HL-60/S4 (cell line): Measurements from ENCODE around the gene CYTL1.
"Not testable (repeated sequence)": the region's sequence is repeated elsewhere in the genome, so short reads cannot be mapped to it uniquely, and the experiment has no call there.

Experiments used
- in situ Hi-C: fragments of 300-500 bp; cut with MboI; formaldehyde crosslinking; loops from 2 replicates; pipeline ENCODE4 v1.14.3; 2022; ENCODE audit warnings: low sequenced_read_pairs

The CYTL1 gene

DNA sequence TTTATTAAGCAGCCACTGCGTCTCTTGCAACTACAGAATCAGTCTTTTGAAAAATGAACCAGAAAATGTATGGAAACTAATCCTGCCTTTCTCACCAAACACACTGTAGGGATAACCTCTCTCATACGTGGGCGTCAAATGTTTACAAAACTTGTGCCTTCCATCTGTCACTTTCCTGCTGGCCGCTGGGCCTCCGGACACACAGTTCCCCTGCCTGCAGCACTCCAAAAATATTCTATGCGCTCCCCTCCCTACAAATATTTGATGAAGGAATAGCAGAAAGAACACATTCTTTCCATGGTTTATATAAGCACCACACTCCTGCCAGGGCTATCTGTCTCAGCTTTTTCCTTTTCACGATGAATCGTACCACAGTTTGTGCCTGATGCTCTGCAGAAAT, 14.9 kb upstream of the CYTL1 start:
- in situ Hi-C loops, result no loop called here

DNA sequence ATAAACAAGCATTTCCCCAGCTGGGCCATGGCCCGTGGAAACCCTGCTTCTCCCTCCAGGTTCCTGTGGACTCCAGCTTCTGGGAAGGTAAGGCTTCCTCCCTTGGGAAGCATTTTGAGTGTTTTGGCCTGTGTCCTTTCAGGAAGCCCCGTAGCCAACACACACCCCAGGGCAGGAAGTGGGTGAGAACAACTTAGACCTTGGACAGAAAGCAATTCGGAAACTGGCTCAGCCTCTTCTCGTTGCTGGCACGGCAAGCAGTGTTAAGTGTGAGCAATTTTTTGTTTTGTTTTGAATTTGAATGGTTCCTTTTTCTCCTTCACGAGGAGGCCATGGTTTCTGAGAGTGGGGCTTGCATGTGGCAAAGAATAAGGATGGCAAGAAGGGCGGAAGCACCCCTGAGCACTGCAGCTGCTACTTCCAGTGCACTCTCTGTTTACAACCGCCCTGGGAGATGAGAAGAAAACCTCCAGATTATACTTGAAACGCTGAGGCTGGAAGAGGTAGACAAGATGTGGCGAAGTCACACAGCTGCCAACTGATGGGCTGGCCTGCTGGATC, 14.1 kb upstream of the CYTL1 start:
- in situ Hi-C loops, result no loop called here

DNA sequence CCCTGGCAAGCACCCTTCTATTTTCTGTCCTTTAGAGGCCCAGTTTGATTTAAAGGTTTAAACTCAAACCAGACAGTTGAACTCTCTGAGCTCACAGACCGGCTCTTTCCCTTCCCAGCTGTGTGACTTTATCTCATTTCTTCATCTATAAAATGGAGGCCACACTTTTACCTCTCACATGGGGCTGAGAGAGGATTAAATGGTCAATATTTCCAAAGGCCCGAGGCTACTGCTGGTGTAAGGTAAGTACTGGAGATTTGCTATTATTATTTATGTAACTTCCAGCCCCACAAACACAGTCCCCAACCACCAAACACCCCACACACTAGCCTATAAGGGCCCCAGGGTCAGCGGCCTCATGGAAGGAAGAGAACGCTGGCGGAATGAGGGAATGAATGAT, 13.6 kb upstream of the CYTL1 start:
- in situ Hi-C loops, result no loop called here

DNA sequence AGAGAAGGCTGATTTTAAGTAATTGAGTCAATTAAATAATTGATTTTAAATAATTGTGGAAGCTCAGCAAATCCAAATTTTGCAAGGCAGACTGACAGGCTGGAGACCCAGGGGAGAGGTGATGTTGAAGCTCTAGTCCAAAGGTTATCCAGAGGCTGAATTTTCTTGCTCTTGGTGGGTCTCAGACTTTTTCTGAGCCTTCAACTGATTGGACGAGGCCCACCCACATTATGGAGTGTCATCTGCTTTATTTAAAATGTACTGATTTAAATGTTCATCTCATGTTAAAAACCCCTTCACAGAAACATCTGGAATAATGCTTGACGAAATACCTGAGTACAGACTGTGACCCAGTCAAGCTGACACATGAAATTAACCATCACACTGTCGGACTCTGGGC, 11.7 kb upstream of the CYTL1 start:
- in situ Hi-C loops, result no loop called here

DNA sequence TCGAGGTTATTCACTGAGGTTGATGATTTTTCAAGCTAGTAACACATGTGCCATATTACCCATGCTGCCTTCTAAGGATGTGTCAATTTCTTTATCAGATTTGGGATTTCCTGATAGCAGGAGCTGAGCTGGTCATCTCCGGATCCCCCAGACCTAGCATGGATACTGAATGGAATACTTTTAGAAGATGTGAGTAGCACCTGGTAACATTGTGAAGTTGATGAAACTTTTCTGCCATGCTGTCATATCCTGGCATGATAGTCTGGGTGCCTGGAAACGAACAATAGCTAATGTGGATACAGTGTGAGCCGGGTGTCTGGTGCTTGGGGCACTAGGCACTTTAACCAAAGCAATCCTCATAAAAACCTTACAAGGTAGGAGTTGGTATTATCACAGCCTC, 11.0 kb upstream of the CYTL1 start:
- in situ Hi-C loops, result no loop called here

DNA sequence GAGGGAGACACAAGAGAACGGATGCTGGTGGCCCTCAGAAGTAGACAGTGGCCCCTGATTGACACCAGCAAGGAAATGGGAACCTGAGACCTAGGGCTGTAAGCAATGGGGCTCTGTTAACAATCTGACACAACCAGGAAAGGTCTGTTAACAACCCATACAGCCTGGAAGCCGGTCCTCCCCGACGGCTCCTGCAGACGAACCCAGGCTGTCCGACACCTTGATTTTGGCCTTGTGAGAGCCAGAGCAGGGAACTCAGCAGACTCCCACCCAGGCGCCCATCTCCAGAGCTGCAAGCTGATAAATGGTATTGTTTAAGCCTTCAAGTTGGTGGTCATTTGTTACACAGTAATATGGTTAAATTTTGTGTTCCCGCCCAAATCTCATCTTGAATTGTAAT, 10.2 kb upstream of the CYTL1 start:
- in situ Hi-C loops, result no loop called here

DNA sequence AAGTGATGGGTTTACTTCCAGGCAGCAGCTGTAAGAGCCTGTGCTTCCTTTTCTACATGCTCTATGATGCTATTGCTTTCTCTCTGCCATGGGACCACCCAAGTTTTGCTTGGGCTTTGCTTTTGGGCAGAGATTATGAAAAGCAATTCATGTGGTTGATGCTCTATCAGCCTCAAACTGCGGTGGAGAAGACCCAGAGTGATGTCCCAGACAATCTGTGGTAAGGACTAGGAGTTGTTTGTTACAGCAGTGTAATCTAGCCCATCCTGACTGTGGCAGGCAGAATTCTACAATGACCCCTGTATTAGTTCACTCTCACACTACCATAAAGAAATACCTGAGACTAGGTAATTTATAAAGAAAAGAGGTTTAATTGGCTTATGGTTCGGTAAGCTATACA, 9.2 kb upstream of the CYTL1 start:
- in situ Hi-C loops, result no loop called here

DNA sequence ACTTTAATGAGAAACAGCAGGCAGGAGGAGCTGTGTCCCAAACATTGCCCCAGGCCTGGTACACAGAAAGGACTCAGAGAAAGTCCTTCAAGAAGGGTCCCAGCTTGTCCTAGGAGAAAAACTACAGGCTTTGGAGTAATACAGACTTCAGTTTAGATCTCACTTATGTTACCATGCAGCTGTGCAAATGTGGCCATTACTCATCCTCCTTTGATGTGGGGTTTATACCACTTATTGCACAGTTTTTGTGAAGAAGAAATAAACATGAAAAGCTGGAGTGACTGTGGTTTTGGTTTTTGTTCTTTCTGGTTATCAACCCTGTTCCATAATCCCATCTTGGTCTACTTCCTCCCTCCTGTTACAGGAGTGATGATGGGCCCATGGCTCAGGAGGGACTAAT, 8.1 kb upstream of the CYTL1 start:
- in situ Hi-C loops, result no loop called here

DNA sequence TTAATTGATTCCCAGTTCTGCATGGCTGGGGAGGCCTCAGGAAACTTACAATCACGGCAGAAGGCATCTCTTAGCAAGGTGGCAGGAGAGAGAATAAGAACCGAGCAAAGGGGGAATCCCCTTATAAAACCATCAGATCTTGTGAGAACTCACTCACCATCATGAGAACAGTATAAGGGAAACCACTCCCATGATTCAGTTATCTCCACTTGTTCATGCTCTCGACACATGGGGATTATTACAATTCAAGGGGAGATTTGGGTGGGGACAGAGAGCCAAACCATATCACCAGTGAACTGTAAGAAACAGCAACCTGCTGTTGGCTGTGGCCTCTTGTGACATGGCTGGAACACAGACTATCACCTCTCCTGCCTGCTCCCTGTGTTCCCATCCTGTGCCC, 7.1 kb upstream of the CYTL1 start:
- in situ Hi-C loops, result no loop called here

DNA sequence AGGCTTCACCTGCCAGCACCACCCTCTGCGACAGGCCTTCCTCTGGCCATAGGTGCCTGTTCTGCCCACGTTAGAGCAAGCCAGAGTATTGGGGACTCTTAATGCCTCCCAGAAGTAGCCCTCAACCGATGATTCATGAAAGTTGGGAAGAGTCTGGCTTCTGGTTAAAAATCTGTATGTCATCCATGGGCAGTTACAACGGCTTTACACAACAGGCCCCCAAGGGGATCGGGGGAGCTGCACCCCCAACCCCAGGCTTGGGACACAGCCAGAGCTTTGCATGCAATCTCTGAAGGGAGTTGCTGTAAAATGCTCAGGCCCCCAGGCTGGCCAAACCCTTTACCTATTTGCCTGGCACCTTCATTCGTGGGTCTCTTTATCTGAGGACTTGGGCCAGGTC, 5.4 kb upstream of the CYTL1 start:
- in situ Hi-C loops, result no loop called here

DNA sequence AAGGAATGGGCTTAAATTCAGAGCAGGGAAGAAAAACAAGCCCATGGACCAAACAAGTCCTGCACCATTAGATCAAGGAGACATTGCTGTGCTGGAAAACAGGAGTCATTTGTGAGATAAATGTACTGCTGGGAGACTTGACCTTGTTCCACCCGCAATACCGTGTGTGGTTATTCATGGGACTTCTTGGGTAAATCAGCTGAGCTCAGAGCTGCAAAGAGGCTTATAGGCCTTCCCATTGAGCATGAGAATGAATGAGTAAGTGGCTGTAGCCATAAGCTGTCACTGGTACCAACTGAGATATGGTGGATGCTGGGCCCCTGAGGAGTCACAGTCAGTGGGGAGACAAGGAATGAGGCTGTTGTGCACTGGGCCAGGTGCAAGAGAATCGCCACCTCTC, 2.3 kb upstream of the CYTL1 start:
- in situ Hi-C loops, result no loop called here

DNA sequence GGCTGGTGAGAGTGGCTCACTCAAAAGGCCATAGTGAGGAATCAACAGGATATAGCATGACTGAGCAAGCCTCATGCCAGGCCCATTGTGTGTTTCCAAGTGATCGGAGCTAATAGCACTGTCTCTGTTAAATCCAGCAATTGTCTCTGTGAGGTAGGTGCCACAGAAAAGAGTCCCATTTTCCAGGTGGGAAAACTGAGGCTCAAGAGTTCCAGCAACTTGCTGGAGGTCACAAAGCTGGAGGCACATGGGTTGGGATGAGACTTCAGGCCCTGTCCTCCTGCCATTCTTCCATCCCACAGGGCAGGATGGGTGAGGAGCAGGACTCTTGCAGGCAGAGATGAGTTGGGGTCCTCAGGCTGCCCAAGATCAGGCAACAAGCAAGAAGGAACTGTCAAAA, 1.1 kb upstream of the CYTL1 start:
- in situ Hi-C loops, result no loop called here

DNA sequence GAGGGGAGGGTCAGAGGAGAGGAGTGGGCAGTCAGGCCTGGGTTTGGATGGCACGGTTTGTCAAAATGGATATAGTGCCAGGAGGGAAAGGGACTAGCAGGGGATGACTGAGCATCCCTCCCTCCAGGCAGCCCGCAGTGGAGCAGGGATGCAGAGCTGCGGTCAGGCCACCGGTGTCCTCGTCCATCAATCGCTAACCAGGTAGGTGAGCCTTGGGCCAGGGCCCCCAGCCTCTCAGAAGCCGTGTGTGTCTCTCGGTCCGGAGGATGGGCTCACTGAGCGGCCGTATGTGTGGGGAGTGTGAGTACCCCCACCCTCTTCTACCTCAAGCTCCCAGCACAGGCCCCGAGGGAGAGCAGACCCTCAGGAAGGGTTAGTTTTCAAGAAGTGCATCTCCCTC, 538 bp upstream of the CYTL1 start:
- in situ Hi-C loops, result no loop called here

DNA sequence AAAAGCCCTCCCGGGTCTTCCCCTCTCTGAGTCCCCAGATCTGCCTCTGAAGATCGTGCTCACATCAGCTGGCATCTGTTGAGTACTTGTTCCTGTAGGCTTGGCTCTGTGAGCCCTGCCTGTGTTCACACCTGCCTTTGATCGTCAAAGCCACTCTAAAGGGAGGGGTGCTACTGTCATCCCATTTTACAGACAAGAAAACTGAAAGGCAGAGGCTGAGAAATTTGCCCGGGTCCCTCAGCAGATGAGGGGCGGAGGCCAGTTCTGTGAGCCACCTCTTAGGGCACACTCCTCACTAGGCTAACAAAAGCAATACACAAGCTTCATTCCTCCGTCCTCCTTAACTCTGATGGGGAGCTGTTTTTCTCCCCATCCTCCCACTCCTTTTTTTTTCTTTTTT, 655 bp downstream of the CYTL1 start:
- in situ Hi-C loops, result no loop called here

DNA sequence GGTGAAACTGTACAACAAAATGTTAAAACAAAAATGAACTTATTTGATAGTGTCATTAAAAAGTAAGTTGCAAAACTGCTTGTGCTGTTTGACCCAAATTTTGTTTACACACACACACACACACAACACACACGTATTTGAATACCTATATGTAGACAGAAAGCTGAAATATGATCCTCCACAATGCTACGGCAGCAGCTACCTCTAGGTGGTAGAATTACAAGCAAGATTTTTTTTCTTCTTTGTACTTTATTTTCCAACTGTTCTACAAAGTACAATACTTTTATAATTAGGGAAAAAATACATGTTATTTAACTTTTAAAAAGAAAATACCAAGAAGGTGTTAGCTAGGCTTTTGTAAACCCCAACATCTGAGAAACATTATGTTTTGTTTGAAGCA, 1.2 kb downstream of the CYTL1 start:
- in situ Hi-C loops, result no loop called here

DNA sequence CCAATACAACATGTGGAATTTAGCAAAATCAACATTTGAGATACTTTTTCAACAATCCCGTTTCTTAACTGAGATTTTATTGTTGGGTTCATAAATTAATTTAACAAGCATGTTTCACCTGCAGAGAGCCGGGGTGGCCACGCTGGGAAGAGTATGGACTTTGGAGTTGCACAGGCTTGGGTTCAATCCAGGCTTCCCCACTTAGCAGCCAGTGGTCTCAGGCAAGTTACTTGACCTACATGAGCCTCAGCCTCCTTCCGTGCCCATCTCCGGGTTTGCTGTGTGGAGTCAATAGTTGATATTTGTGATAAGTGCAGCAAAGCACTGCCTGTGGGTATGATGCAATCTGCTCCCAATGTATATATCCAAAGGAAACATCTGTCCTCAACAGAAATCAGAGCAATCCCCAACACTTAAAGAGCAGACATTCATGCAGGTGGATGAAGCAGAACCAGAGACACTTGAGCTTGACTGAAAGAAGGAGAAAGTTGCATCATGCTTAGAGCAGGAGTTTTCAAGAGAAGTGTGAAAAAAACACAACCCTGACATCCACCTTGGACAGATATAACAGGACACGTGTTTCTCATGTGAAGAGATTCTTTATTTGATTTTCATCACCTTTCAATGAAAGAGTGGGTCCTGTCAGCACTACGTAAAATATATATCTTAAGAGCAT, 5.1 kb downstream of the CYTL1 start:
- in situ Hi-C loops, result no loop called here

DNA sequence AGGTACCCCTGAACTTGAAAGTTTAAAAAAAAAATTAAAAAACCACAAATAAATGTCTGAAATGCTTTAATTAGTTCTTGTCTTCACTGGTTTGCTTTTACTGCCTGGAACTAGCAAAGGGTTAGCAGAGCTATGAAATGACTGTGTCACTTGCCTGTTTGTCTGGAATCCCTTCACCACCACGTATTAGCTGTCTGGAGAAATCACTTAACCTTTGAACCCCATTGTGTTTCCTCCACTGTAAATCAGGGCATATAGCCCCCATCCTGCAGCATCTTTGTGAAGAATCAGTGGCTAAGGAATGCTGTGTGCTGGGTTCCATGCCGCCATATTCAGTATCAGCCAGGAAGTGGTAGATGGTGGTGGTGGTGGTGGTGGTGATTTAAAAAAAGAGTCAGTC, 6.3 kb downstream of the CYTL1 start:
- in situ Hi-C loops, result no loop called here

DNA sequence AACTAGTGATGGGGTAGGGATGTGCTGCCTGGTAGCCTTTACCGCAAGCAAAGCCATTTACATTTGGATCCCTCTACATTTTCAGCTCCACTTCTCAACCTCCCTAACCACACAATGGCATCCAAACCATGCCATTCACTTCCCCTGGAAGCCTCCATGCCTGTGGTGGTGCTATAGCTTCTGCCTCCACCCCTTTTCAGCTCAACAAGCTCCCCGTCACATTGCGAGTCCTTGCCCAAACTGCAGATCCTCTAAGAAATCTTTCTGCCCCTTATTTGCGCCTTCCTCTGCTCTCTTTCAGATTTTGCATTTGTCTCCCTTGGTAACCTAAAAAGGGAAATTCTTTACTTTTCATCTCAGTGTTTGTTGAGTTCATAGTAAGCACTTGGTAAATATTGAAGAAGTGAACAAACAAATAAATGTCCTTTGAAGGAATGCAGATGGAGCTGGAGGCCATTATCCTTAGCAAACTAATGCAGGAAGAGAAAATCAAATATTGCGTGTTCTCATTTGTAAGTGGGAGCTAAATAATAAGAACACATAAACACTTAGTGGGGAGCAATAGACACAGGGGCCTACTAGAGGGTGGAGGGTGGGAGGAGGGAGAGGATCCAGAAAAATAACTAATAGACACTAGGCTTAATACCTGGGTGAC, 6.9 kb downstream of the CYTL1 start:
- in situ Hi-C loops, result no loop called here

DNA sequence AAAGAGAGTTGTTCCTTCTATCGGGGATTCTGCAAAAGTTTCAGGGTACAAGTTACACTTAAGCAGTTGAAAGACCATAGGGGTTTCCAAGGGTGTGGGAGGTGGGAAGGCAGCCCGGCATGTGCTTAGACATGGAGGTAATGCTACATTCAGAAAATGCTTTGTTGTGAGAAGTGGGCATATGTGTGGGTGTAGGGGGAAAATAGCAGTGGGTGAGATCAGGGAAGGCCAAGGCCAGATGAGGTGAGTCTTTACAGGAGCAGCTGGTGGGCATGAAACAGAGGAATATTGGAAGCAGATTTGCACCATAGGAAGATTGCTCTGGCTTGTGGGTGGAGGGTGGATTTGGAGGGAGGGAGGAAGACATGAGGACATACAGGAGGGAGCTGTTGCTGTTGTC, 8.3 kb downstream of the CYTL1 start:
- in situ Hi-C loops, result no loop called here

DNA sequence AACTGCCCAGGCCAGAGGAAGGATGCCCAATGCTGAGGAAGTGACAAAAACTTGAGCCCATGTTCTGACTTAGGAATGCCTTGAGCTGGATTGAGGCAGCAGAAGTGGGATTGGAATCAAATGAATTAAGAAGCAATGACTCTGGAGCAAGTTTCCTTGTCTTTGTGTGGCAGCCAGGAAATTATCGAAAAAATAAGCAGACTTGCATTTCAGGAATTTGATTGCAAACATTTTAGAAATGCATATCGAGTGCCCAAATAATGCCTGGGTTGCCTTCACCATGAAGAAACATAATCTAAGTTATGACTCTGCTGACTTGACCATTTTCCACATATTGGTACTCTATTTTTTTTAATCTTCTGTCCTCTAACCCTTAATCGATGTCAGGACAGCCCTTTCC, 9.5 kb downstream of the CYTL1 start:
- in situ Hi-C loops, result no loop called here

DNA sequence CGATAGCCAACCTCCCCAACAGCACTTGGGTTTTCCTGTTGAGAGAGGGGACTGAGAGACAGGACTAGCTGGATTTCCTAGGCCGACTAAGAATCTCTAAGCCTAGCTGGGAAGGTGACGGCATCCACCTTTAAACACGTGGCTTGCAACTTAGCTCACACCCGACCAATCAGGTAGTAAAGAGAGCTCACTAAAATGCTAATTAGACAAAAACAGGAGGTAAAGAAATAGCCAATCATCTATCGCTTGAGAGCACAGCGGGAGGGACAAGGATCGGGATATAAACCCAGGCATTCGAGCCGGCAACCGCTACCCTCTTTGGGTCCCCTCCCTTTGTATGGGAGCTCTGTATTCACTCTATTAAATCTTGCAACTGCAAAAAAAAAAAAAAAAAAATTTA, 12.3 kb downstream of the CYTL1 start:
- in situ Hi-C loops, result not testable (repeated sequence)

DNA sequence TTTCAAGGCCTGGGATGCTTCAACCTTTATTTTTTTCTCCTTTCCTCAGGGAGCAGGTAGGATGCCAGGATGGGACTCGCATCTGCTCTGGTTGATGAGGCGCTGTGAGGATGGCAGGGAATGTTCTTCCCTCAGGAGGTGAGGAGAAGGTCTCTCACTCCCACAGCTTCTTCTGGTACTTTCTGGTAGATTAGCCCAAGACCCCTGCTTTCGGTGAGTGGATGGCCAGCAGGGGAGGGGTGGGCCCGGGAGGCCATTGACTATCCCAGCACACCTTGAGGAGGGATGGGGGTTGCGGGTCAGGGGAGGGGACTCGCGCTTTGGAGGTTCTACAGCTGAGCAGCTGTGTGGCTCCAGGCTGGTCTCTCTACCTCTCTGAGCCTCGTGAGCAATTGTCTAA, 14.8 kb downstream of the CYTL1 start:
- in situ Hi-C loops, result no loop called here

DNA sequence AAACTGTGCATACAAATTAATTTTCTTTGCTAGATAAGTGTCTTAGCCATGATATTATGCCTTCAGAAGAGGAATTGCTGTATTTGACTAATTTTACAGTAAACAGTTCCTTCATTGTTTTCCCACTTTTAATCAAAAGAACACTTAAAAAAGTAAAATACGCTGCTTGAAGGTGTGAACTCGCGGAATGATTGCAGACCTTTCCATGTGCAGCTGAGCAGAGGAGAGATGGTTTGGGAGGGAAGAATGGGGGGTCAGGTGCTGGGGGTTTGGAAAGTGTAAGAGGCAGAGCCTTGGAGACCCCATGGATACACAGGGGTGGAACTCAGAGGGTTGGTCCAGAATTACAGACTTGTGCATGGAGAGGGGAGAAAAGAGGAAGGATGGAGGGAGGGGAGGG, 15.3 kb downstream of the CYTL1 start:
- in situ Hi-C loops, result no loop called here
